Activated CD4-positive, alpha-beta T cell treated with anti-CD3 and anti-CD28 coated beads for 36 hours (primary cell): ENCODE results near the gene RASSF5. TPM values are rescaled to one million over a fixed set of nuclear protein-coding genes. Genes with fewer than 3 reads are reported as not detected.

Experiments
- ATAC-seq: fragments of 200-7000 bp; cut with Tn5 transposase; one replicate; pipeline ENCODE4 v1.10.0; 2021; ENCODE audit warnings: mild to moderate bottlenecking, moderate library complexity
- CTCF ChIA-PET: fragments of 350-600 bp; sonication (Branson Sonifier 250); formaldehyde crosslinking; loops from one replicate; lab custom pipeline; 2021; ENCODE audit warnings: antibody characterized with exemption; lab: Charles Lee
- POLR2A ChIA-PET: fragments of 350-600 bp; sonication (Branson Sonifier 250); formaldehyde crosslinking; loops from one replicate; lab custom pipeline; 2021; ENCODE audit warnings: antibody characterized with exemption, inconsistent platforms; lab: Charles Lee
- DNase-seq: peaks from one replicate; pipeline ENCODE4 v3.0.0-alpha.2; 2020
- H3K27ac Mint-ChIP-seq: one replicate; pipeline ENCODE4 v1.8.0; 2021; ENCODE audit warnings: mixed read lengths
- H3K27me3 Mint-ChIP-seq: one replicate; pipeline ENCODE4 v1.8.0; 2021; ENCODE audit warnings: mixed read lengths
- H3K36me3 Mint-ChIP-seq: one replicate; pipeline ENCODE4 v1.8.0; 2021; ENCODE audit warnings: low read depth, mixed read lengths
- H3K4me1 Mint-ChIP-seq: one replicate; pipeline ENCODE4 v1.8.0; 2021; ENCODE audit warnings: mixed read lengths
- H3K4me3 Mint-ChIP-seq: one replicate; pipeline ENCODE4 v1.8.0; 2021; ENCODE audit warnings: mild to moderate bottlenecking, moderate library complexity, mixed read lengths
- H3K9me3 Mint-ChIP-seq: one replicate; pipeline ENCODE4 v1.8.0; 2021; ENCODE audit warnings: low read depth, mixed read lengths
- intact Hi-C, 2 experiments: fragments of 100-400 bp; cut with DNase I in 1 of 2; cut with micrococcal nuclease in 1 of 2; formaldehyde crosslinking; loops; one replicate each; pipeline versions ENCODE4 v1.14.2 to v1.15.1; 2022 to 2024; cut with DNase I, micrococcal nuclease
- total RNA-seq, 2 experiments: library from RNA; stranded (reverse); gene quantifications; one replicate each; pipeline ENCODE4 v1.2.3, GENCODE V29; 2021

The RASSF5 gene, protein sequence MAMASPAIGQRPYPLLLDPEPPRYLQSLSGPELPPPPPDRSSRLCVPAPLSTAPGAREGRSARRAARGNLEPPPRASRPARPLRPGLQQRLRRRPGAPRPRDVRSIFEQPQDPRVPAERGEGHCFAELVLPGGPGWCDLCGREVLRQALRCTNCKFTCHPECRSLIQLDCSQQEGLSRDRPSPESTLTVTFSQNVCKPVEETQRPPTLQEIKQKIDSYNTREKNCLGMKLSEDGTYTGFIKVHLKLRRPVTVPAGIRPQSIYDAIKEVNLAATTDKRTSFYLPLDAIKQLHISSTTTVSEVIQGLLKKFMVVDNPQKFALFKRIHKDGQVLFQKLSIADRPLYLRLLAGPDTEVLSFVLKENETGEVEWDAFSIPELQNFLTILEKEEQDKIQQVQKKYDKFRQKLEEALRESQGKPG
- total RNA-seq = 100 to 1,000 TPM; 223 to 239 TPM

DNA sequence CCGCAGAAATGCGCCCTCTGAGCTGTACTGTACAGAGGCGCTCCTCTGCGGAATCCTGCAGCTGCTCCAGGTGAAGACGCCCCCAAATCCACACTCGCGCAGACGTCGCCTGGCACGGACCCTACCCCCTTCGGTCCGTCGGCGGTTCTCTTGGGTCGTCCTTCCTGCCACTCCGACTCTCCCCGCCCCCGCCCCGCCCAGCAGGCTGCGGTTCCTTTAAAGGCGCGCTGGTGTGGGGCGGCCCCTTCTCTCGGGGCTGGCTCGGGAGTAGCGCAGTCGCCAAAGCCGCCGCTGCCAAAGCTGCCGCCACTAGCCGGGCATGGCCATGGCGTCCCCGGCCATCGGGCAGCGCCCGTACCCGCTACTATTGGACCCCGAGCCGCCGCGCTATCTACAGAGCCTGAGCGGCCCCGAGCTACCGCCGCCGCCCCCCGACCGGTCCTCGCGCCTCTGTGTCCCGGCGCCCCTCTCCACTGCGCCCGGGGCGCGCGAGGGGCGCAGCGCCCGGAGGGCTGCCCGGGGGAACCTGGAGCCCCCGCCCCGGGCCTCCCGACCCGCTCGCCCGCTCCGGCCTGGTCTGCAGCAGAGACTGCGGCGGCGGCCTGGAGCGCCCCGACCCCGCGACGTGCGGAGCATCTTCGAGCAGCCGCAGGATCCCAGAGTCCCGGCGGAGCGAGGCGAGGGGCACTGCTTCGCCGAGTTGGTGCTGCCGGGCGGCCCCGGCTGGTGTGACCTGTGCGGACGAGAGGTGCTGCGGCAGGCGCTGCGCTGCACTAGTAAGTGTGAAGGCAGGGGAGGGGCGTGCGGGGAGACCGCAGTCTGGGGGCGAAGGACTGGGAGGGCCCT lies at the start of gene RASSF5:
Gene RASSF5, plus strand, starts transcription at position 248 of the 846 bp plus-strand sequence. Its CDS starts 72 bp downstream, at position 320.
- CTCF ChIA-PET = interaction anchor here (0.7 to 3.0 kb wide), 14 partner anchors 9 to 367 kb away, joined by 3 to 16 read pairs (median 4); no protein-coding TSS in a partner anchor
- ATAC-seq = peak; percentile 78
- Mint-ChIP-seq H3K4me1 (peaks cover 47% of the 10 kb centered on the region), H3K27me3 (peaks cover 31% of the 10 kb centered on the region), H3K9me3 (no peaks in the 10 kb centered on the region), H3K36me3 (no peaks in the 10 kb centered on the region), H3K27ac (peak within 1 kb of the TSS; percentile 49), H3K4me3 (peak within 1 kb of the TSS; percentile 63)
- POLR2A ChIA-PET = interaction anchor here (0.5 to 0.6 kb wide), 3 partner anchors 63 to 205 kb away, joined by 3 to 6 read pairs (median 3); no protein-coding TSS in a partner anchor
- peak; percentile 90 for DNase-seq
- intact Hi-C loops = loop anchor here (1.0 to 5.0 kb wide), 5 partner anchors 37 to 128 kb away; partner anchors contain the start of genes IKBKE (in 2 of the 2), DYRK3 (in 1 of the 2) and EIF2D (in 1 of the 2)

DNA sequence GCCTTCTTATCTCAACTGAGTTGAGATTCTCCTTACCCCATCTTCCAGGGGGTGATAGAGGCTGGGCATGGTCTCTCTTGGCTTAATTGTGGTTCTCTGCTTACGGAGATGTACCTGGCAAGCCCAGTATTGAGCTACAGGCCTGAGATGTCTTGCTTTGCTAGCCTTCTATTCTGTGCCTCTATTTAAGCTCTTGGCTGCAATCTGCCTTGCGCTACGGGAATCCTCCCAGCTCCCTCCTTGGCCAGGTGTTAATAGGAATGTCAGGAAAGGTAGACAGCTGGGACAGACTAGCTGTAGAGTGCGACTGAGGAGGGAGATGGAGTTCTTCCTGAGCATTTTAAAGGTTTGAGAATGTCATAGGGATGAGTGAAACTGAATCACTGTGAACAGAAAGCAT lies 47.6 kb upstream of the RASSF5 start:
- POLR2A ChIA-PET = no interaction called here
- peaks cover 28% of the 10 kb centered on the region for H3K4me1 Mint-ChIP-seq
- CTCF ChIA-PET = interaction anchor here (0.9 to 6.3 kb wide), 4 partner anchors 14 to 205 kb away, joined by 3 to 55 read pairs (median 14); no protein-coding TSS in a partner anchor
- intact Hi-C loops = no loop called here
- no peaks in the 10 kb centered on the region for H3K36me3 Mint-ChIP-seq
- no peak overlapping the region for H3K27ac Mint-ChIP-seq
- ATAC-seq (no peak), DNase-seq (no peak)
- H3K9me3 Mint-ChIP-seq = no peaks in the 10 kb centered on the region
- no peaks in the 10 kb centered on the region for H3K27me3 Mint-ChIP-seq
- no peak overlapping the region for H3K4me3 Mint-ChIP-seq

DNA sequence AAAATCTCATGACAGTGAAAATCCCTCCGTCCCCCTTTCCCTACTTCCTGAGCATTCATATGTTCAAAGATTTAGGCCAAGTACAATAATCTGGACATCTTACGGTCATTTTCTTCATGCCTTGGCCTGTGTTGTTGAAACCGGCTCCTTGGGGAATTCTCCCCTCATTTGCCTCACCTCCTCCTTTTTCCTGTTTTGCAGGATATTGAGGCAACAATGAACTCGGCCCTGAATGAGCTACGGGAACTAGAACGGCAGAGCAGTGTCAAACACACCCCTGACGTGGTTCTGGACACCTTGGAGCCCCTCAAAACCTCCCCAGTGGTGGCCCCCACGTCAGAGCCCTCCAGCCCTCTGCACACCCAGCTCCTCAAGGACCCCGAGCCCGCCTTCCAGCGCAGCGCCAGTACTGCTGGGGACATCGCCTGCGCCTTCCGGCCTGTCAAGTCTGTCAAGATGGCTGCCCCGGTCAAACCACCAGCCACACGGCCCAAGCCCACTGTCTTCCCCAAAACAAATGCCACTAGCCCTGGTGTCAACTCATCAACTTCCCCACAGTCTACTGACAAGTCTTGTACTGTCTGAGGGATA lies 46.4 kb upstream of the RASSF5 start:
- H3K9me3 Mint-ChIP-seq = no peaks in the 10 kb centered on the region
- DNase-seq (no peak), ATAC-seq (no peak)
- H3K36me3 Mint-ChIP-seq = no peaks in the 10 kb centered on the region
- ChIA-PET CTCF (interaction anchor here (0.7 to 6.3 kb wide), 12 partner anchors 10 to 1998 kb away, joined by 3 to 55 read pairs (median 4); partner anchors contain the start of gene IKBKE), POLR2A (no interaction called here)
- H3K27ac Mint-ChIP-seq = no peak overlapping the region
- H3K27me3 Mint-ChIP-seq = no peaks in the 10 kb centered on the region
- no peak overlapping the region for H3K4me3 Mint-ChIP-seq
- peaks cover 40% of the 10 kb centered on the region for H3K4me1 Mint-ChIP-seq
- intact Hi-C loops = no loop called here

DNA sequence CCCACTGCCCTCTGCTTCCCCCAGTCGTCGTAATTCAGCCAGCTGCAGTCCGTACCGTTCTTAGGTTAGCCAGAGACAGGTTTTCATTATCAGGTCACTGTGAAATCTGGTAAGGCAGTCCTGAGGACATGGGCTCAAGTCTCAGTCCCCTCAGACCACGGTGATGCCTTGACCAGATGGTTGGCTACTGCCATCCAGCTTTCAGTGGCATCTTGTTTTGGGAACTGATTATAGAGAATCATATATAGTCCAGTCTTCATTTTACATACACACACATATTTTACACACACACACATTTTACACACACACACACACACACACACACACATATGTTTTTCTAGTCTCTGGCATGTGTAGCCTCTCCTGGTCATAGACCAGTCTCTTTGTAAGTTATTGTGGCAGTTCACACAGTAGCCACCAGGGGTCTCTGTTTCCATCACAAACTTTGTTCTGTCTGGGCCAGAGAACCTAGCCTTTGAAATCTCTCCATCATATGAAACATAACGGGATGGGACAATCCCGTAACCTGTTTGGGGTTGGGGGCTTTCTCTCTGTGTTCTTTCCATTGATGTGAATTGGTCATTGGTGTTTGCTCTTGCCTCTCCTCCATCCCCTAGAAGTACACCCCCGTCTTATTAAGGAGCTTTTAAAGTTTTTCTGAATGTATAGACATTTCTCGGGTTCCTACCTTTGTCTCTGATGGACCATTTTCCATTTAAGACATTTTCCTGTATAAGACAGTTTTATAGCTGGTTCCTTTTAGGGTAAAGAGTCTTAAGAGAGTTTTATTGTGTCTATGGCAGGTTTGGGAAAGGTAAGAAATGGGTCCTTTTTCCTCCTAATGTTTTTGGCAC lies 45.5 kb upstream of the RASSF5 start:
- ChIA-PET POLR2A (interaction anchor here (1.0 kb wide), 1 partner anchor 9 kb away, joined by 4 read pairs; no protein-coding TSS in a partner anchor), CTCF (interaction anchor here (0.7 to 6.3 kb wide), 32 partner anchors 9 to 1999 kb away, joined by 3 to 55 read pairs (median 3); partner anchors contain the start of genes EIF2D and IKBKE)
- H3K4me1 Mint-ChIP-seq = peaks cover 49% of the 10 kb centered on the region
- DNase-seq = peak; percentile 85
- no peaks in the 10 kb centered on the region for H3K36me3 Mint-ChIP-seq
- H3K27me3 Mint-ChIP-seq = no peaks in the 10 kb centered on the region
- intact Hi-C loops = no loop called here
- no peak overlapping the region for H3K4me3 Mint-ChIP-seq
- ATAC-seq = peak; percentile 57
- H3K27ac Mint-ChIP-seq = peak overlapping the region; percentile 39
- H3K9me3 Mint-ChIP-seq = no peaks in the 10 kb centered on the region

DNA sequence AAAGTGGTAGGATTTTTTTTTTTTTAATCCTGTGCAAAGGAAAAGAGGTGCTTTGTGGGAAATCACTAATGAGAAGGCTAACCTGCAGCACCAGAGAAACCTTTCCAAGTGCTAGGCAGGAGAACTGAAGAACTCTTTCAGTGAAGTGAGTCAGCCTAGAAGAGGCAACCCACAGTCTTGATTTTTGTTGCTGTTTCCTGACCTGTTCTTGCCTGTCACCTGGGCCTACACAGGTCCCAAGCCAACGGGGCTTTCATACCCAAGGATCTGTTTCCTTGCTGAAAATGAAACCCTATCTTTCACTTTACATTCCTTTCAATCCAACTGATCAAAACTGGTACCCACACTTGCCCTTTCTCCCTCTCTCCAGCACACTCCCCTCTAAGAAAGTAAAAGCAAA lies 44.2 kb upstream of the RASSF5 start:
- ChIA-PET POLR2A (no interaction called here), CTCF (interaction anchor here (1.0 to 6.3 kb wide), 7 partner anchors 9 to 164 kb away, joined by 3 to 55 read pairs (median 5); no protein-coding TSS in a partner anchor)
- no peaks in the 10 kb centered on the region for H3K36me3 Mint-ChIP-seq
- H3K27me3 Mint-ChIP-seq = no peaks in the 10 kb centered on the region
- no peak overlapping the region for H3K4me3 Mint-ChIP-seq
- intact Hi-C loops = loop anchor here in 1 of 2 experiments (1.0 kb wide), 1 partner anchor 16 kb away; no protein-coding TSS in a partner anchor
- DNase-seq = peak; percentile 57
- H3K27ac Mint-ChIP-seq = peak overlapping the region; percentile 57
- peaks cover 60% of the 10 kb centered on the region for H3K4me1 Mint-ChIP-seq
- H3K9me3 Mint-ChIP-seq = no peaks in the 10 kb centered on the region
- ATAC-seq = peak; percentile 71

DNA sequence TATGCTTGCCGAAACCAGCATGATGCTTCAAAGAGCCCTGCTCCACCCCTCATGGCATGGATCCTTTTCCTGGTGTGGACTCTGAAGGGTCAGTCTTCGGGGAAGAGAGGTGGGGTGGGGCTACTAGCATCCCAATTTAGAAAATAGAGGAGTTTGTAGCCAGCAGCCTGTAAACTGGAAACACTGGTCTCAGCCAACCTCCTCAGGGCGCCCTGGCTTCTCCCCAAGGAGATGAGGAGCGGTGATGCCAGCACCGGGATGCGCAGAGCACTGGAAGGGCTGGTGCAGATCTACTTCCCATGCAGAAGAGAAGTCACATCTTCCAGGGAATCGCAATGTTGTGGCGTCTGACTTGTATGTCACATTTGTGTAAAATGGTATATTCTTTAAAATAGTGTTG lies 43.4 kb upstream of the RASSF5 start:
- intact Hi-C loops = loop anchor here in 1 of 2 experiments (1.0 kb wide), 1 partner anchor 15 kb away; no protein-coding TSS in a partner anchor
- Mint-ChIP-seq H3K36me3 (no peaks in the 10 kb centered on the region), H3K27me3 (no peaks in the 10 kb centered on the region), H3K27ac (peak overlapping the region; percentile 57), H3K4me1 (peaks cover 68% of the 10 kb centered on the region), H3K4me3 (no peak overlapping the region), H3K9me3 (no peaks in the 10 kb centered on the region)
- POLR2A ChIA-PET = no interaction called here
- CTCF ChIA-PET = interaction anchor here (0.7 to 6.3 kb wide), 5 partner anchors 8 to 401 kb away, joined by 3 to 55 read pairs (median 4); partner anchors contain the start of gene IL20
- ATAC-seq (no peak), DNase-seq (no peak)

DNA sequence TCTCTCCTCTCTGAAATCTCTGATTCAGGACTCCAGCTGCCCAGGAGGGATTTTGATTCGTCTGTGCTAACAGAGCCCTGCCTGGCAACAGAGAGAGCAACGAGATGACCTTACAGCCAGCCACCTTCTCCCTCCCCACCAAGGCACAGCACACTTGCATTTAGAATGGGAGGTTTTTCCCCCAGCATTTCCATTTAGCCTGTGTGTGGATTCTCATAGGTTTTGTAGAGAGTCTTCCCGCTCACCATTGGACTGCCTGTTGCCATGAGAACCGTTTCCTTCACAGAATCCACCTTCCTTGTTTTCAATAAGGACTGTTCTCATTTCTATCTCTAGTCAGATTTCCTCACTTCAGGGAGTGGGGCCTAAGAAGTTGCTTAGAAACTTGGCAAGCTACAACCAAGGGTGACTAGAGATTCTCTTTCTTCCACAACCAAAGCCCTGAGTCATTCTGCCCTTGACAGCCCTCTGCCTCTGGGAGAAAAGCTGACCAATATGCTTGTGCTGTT lies 42.8 kb upstream of the RASSF5 start:
- no peaks in the 10 kb centered on the region for H3K36me3 Mint-ChIP-seq
- no peaks in the 10 kb centered on the region for H3K9me3 Mint-ChIP-seq
- POLR2A ChIA-PET = no interaction called here
- peak overlapping the region; percentile 62 for H3K27ac Mint-ChIP-seq
- intact Hi-C loops = no loop called here
- ATAC-seq = peak; percentile 10
- H3K27me3 Mint-ChIP-seq = no peaks in the 10 kb centered on the region
- no peak overlapping the region for H3K4me3 Mint-ChIP-seq
- peak; percentile 32 for DNase-seq
- CTCF ChIA-PET = interaction anchor here (0.6 to 1.9 kb wide), 7 partner anchors 14 to 401 kb away, joined by 3 to 6 read pairs (median 4); partner anchors contain the start of gene IL20
- H3K4me1 Mint-ChIP-seq = peaks cover 74% of the 10 kb centered on the region

DNA sequence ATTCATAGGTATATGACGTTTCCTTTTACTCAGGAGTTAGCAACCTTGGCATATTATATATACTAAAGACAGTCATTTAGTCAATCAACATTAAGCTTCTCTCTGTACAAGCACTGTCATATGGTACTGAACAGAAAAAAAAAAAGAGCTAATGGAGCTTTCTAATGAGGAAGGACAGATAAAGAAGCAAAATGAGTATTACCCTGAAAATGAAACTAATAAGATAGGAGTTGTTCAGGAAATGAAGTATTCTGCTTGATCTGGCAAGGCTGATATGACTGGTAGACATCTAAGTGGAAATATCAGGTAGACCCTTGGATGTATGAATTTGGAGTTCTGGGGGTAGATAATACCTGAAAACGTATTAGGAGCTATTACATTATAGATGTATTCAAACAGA lies 41.4 kb upstream of the RASSF5 start:
- H3K9me3 Mint-ChIP-seq = no peaks in the 10 kb centered on the region
- CTCF ChIA-PET = interaction anchor here (1.1 to 1.9 kb wide), 5 partner anchors 12 to 199 kb away, joined by 3 to 8 read pairs (median 4); no protein-coding TSS in a partner anchor
- no peak overlapping the region for H3K27ac Mint-ChIP-seq
- intact Hi-C loops = no loop called here
- ATAC-seq (peak; percentile 4), DNase-seq (no peak)
- no peaks in the 10 kb centered on the region for H3K36me3 Mint-ChIP-seq
- H3K4me1 Mint-ChIP-seq = peaks cover 83% of the 10 kb centered on the region
- no peak overlapping the region for H3K4me3 Mint-ChIP-seq
- POLR2A ChIA-PET = no interaction called here
- no peaks in the 10 kb centered on the region for H3K27me3 Mint-ChIP-seq

DNA sequence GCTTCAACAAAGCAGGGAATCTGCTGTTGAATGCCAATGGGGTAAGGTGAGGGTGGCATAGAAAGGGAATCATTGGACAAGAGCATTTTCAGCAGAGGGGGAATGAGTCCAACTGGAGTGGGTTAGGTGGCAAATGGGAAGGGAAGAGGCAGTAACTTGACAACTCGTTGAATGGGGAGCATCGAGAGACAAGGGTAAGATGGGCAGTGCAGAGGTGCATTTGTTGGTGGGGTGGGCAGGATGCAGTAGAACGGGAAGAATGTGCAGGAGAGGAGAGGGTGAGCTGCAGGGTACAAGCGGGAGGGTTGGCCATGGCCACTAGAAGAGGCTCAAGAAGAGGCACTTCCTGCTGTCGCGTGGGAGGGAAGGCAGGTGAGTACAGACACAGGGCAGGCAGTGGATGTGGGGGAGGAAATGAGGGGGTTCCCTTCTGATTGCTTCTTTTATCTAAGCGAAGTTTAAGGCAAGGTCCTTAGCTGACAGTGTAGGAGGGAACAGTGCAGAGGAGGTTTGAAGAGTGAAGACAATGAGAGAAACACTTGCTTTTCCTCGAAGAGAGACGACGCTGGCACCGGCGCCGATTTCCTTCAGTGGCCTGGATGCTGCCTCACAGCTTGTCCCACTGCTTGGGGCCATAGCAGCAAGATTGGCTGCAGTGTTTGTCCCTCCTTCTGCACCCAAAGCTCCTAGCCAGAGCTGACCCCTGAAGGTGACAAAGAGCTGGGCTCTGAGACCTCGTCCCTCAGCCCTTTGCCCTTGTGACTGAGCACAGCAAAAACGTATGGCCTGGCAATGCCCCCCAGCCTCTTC lies 40.3 kb upstream of the RASSF5 start:
- Mint-ChIP-seq H3K4me3 (no peak overlapping the region), H3K36me3 (peaks cover 5% of the 10 kb centered on the region), H3K9me3 (no peaks in the 10 kb centered on the region), H3K27me3 (no peaks in the 10 kb centered on the region), H3K4me1 (peaks cover 90% of the 10 kb centered on the region), H3K27ac (peak overlapping the region; percentile 10)
- intact Hi-C loops = no loop called here
- CTCF ChIA-PET = interaction anchor here (0.6 to 1.3 kb wide), 5 partner anchors 10 to 198 kb away, joined by 3 to 8 read pairs (median 4); no protein-coding TSS in a partner anchor
- peak; percentile 51 for DNase-seq
- POLR2A ChIA-PET = no interaction called here
- no peak for ATAC-seq
